ENCODE data around the gene SCFD2. TPM values are rescaled to one million over a fixed set of nuclear protein-coding genes. Genes with fewer than 3 reads are reported as not detected.
"Not testable (repeated sequence)": the region's sequence is repeated elsewhere in the genome, so short reads cannot be mapped to it uniquely, and the experiment has no call there.

Gene SCFD2
- total RNA-seq, 1 experiment from 2014 or later = 7.4 TPM

DNA sequence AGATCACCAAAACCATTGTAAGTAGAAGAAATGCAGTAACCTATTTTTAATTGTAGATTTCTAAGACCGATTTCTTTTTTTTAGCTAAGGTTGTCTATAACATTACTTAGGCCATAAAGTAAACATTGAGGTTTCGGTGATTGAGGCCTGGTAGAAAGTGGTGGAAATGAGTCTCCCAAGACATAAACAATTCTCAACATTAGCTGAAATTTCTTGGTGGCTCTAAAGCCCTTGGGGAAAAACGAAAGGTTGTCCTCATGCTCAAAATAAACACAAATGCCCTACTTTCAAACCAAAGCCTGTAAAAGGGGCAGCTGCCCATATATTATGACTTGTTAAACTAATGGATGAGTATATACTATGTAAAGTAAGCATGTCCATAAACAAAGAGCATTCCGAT is 98.8 kb downstream of the SCFD2 start:
- intact Hi-C loops (cut with micrococcal nuclease; ENCODE audit: unreplicated experiment) (loop anchor here (2.0 kb wide), 1 partner anchor 32 kb away; no protein-coding TSS in a partner anchor), in situ Hi-C loops (cut with HindIII; ENCODE audit: low pct_unique_long_range_greater_than_20kb, low sequenced_read_pairs) (no loop called here)
- H3K9me3 ChIP-seq (ENCODE audit: control insufficient read depth, insufficient read depth, low read depth, low read length) = no peaks in the 10 kb centered on the region
- H3K27ac ChIP-seq (ENCODE audit: low read length) = no peak overlapping the region
- no peaks in the 10 kb centered on the region for H3K27me3 ChIP-seq (ENCODE audit: control insufficient read depth, insufficient read depth, low read length)
- ChIA-PET POLR2A (no interaction called here), CTCF (no interaction called here)
- no peaks in the 10 kb centered on the region for H3K4me1 ChIP-seq (ENCODE audit: control insufficient read depth, insufficient read depth, low read length)
- no peak for ATAC-seq
- no peak for DNase-seq (ENCODE audit: low read depth, low spot score)
- no peaks in the 10 kb centered on the region for H3K36me3 ChIP-seq (ENCODE audit: control insufficient read depth, insufficient read depth, low read length)
- H3K4me3 ChIP-seq (ENCODE audit: low read depth in 2 of 2, low read length in 2 of 2) = no peak overlapping the region
- TF ChIP-seq POLR2AphosphoS5 (IDR thresholded peaks at IDR 0.05; ENCODE audit: low read depth, low read length) = no peak
- TF ChIP-seq TCF7L2 (IDR thresholded peaks at IDR 0.05; ENCODE audit: low read depth, low read length) = no peak
- TF ChIP-seq, protein P1, sequence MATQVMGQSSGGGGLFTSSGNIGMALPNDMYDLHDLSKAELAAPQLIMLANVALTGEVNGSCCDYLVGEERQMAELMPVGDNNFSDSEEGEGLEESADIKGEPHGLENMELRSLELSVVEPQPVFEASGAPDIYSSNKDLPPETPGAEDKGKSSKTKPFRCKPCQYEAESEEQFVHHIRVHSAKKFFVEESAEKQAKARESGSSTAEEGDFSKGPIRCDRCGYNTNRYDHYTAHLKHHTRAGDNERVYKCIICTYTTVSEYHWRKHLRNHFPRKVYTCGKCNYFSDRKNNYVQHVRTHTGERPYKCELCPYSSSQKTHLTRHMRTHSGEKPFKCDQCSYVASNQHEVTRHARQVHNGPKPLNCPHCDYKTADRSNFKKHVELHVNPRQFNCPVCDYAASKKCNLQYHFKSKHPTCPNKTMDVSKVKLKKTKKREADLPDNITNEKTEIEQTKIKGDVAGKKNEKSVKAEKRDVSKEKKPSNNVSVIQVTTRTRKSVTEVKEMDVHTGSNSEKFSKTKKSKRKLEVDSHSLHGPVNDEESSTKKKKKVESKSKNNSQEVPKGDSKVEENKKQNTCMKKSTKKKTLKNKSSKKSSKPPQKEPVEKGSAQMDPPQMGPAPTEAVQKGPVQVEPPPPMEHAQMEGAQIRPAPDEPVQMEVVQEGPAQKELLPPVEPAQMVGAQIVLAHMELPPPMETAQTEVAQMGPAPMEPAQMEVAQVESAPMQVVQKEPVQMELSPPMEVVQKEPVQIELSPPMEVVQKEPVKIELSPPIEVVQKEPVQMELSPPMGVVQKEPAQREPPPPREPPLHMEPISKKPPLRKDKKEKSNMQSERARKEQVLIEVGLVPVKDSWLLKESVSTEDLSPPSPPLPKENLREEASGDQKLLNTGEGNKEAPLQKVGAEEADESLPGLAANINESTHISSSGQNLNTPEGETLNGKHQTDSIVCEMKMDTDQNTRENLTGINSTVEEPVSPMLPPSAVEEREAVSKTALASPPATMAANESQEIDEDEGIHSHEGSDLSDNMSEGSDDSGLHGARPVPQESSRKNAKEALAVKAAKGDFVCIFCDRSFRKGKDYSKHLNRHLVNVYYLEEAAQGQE (IDR thresholded peaks at IDR 0.05; ENCODE audit: insufficient read depth in 1 of 2, low read depth in 2 of 2, low read length in 1 of 2) = no peak
- no peak for TF ChIP-seq SIN3A (IDR thresholded peaks at IDR 0.05; ENCODE audit: borderline replicate concordance, insufficient read depth, low read depth, low read length)
- TF ChIP-seq CTCF (IDR thresholded peaks at IDR 0.05) = no peak
- no TSS peak for BruUV-seq (replicated peaks)

GRCh38 chr4:53255986-53256385 is 109.9 kb downstream of the SCFD2 start:
- H3K27ac ChIP-seq (ENCODE audit: low read length); H3K27me3 ChIP-seq (ENCODE audit: control insufficient read depth, insufficient read depth, low read length); in situ Hi-C loops (cut with HindIII; ENCODE audit: low pct_unique_long_range_greater_than_20kb, low sequenced_read_pairs); H3K36me3 ChIP-seq (ENCODE audit: control insufficient read depth, insufficient read depth, low read length); BruUV-seq (replicated peaks); ATAC-seq; H3K4me1 ChIP-seq (ENCODE audit: control insufficient read depth, insufficient read depth, low read length); CTCF ChIA-PET; POLR2A ChIA-PET; DNase-seq (ENCODE audit: low read depth, low spot score); intact Hi-C loops (cut with micrococcal nuclease; ENCODE audit: unreplicated experiment); H3K9me3 ChIP-seq (ENCODE audit: control insufficient read depth, insufficient read depth, low read depth, low read length); H3K4me3 ChIP-seq (ENCODE audit: low read depth in 2 of 2, low read length in 2 of 2): not testable (repeated sequence)

- Histone ChIP-seq H3K27ac (ENCODE audit: low read length) (no peak overlapping the region), H3K9me3 (ENCODE audit: control insufficient read depth, insufficient read depth, low read depth, low read length) (no peaks in the 10 kb centered on the region), H3K4me3 (ENCODE audit: low read depth in 2 of 2, low read length in 2 of 2) (no peak overlapping the region), H3K27me3 (ENCODE audit: control insufficient read depth, insufficient read depth, low read length) (no peaks in the 10 kb centered on the region), H3K4me1 (ENCODE audit: control insufficient read depth, insufficient read depth, low read length) (no peaks in the 10 kb centered on the region), H3K36me3 (ENCODE audit: control insufficient read depth, insufficient read depth, low read length) (no peaks in the 10 kb centered on the region)
- POLR2A ChIA-PET = no interaction called here
- TF ChIP-seq, protein P1 (IDR thresholded peaks at IDR 0.05; ENCODE audit: insufficient read depth in 1 of 2, low read depth in 2 of 2, low read length in 1 of 2) = no peak
- no peak for TF ChIP-seq TCF7L2 (IDR thresholded peaks at IDR 0.05; ENCODE audit: low read depth, low read length)
- TF ChIP-seq SIN3A (IDR thresholded peaks at IDR 0.05; ENCODE audit: borderline replicate concordance, insufficient read depth, low read depth, low read length) = no peak
- TF ChIP-seq POLR2AphosphoS5 (IDR thresholded peaks at IDR 0.05; ENCODE audit: low read depth, low read length) = no peak
- no peak for TF ChIP-seq CTCF (IDR thresholded peaks at IDR 0.05)
- intact Hi-C loops (cut with micrococcal nuclease; ENCODE audit: unreplicated experiment) (no loop called here), in situ Hi-C loops (cut with HindIII; ENCODE audit: low pct_unique_long_range_greater_than_20kb, low sequenced_read_pairs) (no loop called here)
- no peak for DNase-seq (ENCODE audit: low read depth, low spot score)
- CTCF ChIA-PET = no interaction called here
- no peak for ATAC-seq
- BruUV-seq (replicated peaks) = no TSS peak
Observed at GRCh38 chr4:53240573-53240972, 125.3 kb downstream of the SCFD2 start.

DNA sequence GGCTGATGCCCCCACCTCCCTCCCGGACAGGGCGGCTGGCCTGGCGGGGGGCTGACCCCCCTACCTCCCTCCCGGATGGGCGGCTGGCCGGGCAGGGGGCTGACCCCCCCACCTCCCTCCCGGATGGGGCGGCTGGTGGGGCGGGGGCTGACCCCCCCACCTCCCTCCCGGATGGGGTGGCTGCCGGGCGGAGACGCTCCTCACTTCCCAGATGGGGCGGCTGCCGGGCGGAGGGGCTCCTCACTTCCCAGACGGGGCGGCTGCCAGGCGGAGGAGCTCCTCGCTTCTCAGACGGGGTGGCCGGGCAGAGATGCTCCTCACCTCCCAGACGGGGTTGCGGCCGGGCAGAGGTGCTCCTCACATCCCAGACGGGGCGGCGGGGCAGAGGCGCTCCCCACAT is 127.5 kb downstream of the SCFD2 start:
- H3K4me1 ChIP-seq (ENCODE audit: control insufficient read depth, insufficient read depth, low read length); in situ Hi-C loops (cut with HindIII; ENCODE audit: low pct_unique_long_range_greater_than_20kb, low sequenced_read_pairs); H3K36me3 ChIP-seq (ENCODE audit: control insufficient read depth, insufficient read depth, low read length); H3K27ac ChIP-seq (ENCODE audit: low read length); BruUV-seq (replicated peaks); POLR2A ChIA-PET; H3K27me3 ChIP-seq (ENCODE audit: control insufficient read depth, insufficient read depth, low read length); DNase-seq (ENCODE audit: low read depth, low spot score); H3K4me3 ChIP-seq (ENCODE audit: low read depth in 2 of 2, low read length in 2 of 2); ATAC-seq; H3K9me3 ChIP-seq (ENCODE audit: control insufficient read depth, insufficient read depth, low read depth, low read length); CTCF ChIA-PET; intact Hi-C loops (cut with micrococcal nuclease; ENCODE audit: unreplicated experiment): not testable (repeated sequence)
